HG02870 (cell line): ENCODE data around the gene CENPB.
"Not testable (repeated sequence)": the region's sequence is repeated elsewhere in the genome, so short reads cannot be mapped to it uniquely, and the experiment has no call there.

Source experiments
- ATAC-seq: cut with Tn5 transposase; IDR thresholded peaks from one replicate; pipeline ENCODE4 v1.9.1; 2021; ENCODE audit warnings: mild to moderate bottlenecking, moderate library complexity; ENCODE audit not compliant: unreplicated experiment

Gene CENPB

DNA sequence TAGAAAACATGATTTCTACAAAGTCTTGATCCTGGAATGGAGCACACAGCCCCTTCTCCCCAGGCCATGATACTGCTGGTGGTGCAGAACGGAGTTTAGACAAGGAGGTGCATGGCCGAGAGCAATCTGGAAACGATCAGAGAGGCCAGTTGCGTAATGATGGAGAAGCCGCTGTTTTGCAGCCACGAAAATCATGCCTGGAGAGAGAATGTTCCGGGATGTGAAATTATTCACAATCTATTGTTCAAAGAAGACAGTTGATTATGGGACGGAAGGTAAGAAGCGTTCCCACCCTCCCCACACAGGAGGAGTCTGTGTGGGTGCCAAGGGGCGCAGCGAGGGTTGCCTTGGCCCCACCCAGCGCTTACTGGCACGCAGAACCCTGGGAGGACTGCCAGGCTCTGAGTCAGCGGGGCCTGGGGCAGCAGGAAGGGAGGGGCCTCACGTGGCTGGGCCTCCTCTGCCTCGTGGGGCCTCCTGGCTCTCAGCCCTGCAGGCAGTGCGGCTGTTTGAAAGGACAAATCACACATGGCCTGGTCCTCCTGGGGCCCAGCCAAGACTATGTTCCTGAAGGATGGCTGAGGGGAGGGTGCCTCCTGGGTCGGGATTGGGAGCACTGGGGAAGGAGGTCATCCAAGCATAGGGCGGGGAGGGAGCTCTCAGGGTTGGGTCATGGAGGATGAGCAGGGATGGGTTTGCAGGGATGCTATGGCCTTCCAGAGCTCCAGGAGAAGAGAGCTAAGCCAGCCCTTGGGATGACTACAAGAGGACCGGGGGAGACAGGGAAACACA lies 25.1 kb upstream of the CENPB start:
- ATAC-seq = no peak

DNA sequence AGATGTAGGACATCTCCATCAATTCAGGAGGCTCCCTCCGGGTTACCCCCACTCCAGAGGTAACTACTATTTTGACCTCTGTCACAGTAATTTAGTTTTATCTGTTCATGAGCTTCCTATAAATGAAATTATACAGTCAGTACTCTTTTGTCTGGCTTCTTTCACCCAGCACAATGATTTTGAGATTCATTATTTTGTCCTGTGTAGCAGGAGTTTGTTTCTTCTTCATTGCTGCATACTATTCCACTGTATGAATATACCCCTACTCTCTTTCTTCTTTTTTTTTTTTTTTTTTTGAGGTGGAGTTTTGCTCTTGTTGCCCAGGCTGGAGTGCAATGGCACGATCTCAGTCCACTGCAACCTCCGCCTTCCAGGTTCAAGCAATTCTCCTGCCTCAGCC lies 22.0 kb upstream of the CENPB start:
- ATAC-seq = no peak

DNA sequence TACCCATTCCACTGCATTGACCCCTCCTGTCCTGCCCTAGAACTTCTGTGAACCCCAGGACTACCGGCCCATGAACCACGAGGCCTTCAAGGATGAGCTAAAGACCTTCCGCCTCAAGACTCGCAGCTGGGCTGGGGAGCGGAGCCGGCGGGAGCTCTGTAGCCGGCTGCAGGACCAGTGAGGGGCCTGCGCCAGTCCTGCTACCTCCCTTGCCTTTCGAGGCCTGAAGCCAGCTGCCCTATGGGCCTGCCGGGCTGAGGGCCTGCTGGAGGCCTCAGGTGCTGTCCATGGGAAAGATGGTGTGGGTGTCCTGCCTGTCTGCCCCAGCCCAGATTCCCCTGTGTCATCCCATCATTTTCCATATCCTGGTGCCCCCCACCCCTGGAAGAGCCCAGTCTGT lies 18.2 kb upstream of the CENPB start:
- no peak for ATAC-seq

DNA sequence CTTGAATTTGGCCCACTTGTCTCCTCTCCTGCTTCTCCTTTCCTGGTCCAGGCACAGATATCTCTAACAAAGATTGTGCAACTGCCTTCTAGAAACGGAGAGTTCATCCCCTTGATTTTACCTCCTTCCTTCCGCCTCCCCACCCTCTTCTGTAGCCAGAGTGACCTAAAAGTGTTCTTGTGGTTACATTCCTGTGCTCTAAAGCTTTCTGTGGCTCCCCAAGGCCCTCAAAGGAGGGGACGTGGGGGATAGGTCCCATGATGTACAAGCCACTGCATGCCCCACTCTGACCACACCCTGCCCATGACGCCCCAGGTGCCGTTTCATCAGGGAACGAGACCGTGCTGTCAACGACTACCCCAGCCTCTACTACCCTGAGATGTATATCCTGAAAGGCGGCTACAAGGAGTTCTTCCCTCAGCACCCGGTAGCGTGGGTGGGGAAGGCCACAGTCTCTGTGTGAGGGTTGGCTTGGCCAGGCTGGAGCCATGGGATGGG lies 17.8 kb upstream of the CENPB start:
- ATAC-seq = no peak

DNA sequence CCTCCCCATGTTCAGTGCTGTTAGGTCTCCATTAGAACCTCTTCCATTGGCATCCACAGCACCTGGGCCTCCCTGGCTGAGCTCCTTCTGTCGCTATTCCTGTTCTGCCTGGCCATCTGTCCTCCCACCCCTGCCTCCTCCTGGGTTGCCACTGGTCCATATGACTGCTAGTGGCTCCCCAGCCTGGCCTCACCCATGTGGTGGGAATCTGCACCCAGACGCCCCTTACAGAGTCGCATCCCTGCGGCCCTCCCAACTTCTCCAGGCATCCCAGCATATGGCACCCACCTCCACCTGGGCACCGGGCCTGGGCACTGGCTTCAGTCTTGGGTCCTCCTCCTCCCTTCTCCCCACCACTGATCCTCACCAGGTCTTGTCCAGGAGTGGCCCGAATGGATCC lies 17.3 kb upstream of the CENPB start:
- no peak for ATAC-seq

DNA sequence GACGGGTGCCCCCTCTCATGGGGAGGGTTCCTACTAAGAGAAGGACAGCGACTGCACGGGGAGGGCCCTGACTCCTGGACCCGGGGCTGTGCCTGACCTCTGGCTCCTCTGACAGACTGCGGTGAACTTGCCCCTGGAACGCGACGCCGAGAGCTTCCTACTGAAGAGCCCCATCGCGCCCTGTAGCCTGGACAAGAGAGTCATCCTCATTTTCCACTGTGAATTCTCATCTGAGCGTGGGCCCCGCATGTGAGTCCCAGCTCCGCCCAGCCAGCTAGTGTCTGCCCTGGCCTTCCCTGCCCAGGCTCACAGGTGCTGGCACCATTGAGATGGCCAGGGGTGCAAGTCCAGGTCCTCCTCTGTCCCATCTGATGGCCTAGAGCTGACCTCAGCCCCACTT lies 16.7 kb upstream of the CENPB start:
- no peak for ATAC-seq

DNA sequence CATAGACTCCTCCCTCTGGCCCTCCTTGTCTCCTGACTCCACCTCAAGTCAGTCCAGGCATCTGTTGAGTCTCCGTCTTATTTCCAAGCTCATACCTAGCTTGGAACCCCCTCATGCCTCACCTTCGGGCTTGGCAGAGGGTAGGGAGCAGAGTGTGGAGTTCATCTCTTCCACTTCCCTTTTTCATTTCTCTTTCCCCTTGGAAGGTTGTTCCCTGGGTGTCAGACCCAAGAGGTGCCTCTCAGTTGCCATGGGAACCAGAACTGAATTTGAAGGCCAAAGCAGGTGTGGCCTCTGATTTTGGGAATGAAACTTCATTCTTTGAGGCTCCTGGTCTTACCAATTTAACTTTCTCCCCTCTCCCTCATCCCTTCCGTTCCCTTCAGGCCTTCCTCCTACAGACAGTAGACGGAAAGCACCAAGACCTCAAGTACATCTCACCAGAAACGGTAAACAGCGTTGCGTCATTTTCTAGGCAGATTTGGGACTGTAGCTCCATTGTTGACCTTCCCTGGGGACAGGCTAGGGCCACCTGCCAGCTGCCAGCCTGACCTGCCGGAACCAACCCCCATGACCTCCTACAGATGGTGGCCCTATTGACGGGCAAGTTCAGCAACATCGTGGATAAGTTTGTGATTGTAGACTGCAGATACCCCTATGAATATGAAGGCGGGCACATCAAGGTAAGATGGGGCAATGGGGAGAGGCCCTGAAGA lies 16.1 kb upstream of the CENPB start:
- ATAC-seq = no peak

DNA sequence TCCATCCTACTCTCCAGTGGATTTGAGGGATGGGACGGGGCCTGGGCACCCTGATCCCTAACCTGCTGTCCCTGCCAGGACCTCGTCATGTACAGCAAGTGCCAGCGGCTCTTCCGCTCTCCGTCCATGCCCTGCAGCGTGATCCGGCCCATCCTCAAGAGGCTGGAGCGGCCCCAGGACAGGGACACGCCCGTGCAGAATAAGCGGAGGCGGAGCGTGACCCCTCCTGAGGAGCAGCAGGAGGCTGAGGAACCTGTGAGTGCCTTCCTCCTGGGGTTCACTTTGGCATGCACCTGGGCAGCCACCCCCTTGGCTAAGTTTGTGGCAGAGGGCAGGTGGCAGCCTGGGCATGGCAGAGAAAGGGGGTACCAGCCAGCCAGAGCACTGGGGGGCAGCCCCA lies 15.3 kb upstream of the CENPB start:
- ATAC-seq = no peak

DNA sequence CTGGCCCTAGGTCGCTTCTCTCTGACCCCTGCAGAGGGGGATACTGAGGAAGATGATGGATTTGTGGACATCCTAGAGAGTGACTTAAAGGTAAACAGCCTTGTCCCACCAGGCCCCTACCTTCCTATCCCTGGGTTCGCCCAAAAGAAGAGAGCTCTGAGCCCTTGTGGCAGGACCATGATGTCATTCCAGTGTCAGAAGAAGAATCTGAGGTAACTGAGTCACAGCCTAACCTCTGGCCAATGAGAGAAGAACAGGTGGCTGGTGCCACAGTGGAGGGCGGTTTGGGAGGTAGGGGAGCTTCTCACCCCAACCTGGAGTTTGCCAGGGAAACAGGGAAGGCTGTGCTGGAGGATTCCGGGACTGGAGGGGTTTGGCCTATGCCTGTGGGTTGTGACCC lies 14.8 kb upstream of the CENPB start:
- ATAC-seq = no peak

DNA sequence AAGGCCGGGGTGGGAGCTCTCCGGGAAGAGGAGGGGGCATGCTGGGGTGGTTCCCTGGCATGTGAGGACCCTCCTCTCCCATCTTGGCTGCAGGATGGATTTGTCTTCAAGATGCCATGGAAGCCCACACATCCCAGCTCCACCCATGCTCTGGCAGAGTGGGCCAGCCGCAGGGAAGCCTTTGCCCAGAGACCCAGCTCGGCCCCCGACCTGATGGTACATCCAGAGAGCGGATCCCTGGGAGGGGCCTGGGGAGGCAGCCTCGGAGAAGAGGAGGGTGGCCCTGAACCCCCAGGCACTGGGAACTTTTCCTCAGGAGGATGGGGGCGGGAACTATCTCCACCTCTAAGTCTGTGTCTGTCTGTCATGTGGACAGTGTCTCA lies 14.3 kb upstream of the CENPB start:
- no peak for ATAC-seq

DNA sequence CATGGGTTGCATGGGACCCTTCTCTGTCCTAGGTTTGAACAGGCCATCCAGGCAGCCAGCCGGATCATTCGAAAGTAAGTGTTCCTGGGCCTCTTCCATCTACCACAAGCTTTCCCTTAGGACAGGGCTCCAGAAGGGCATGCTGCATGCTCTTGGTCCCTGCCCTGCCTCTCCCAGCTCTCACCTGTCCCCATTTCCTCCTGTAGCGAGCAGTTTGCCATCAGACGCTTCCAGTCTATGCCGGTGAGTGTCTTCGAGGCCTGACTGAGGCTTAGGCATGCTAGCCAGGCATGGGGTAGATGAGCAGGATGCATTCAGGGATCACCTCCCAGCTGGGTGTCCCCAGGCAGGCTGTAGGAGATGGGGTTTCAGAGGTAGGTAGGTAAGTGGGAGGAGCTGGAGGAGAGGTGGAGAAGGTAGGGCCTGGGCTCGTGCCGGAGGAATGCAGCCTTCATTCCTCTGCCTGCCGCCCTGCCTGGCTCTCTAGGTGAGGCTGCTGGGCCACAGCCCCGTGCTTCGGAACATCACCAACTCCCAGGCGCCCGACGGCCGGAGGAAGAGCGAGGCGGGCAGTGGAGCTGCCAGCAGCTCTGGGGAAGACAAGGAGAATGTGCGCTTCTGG lies 13.8 kb upstream of the CENPB start:
- ATAC-seq = no peak

DNA sequence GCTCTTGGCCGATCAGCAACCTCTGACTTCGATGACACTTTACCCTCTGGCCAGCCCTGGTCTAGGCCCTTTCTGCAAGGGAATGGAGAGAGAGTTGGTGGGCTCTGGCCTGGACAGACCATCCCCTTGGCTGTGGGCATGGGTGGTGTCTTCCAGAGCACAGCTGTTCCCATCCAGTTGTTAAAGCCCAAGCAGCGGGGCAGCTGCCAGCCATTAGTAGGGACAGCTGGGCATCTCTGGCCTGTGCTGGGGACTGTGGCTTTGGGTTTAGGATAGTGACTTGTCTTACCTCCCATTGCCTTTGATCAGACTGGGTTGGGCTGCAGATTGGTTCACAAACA lies 12.3 kb upstream of the CENPB start:
- no peak for ATAC-seq

DNA sequence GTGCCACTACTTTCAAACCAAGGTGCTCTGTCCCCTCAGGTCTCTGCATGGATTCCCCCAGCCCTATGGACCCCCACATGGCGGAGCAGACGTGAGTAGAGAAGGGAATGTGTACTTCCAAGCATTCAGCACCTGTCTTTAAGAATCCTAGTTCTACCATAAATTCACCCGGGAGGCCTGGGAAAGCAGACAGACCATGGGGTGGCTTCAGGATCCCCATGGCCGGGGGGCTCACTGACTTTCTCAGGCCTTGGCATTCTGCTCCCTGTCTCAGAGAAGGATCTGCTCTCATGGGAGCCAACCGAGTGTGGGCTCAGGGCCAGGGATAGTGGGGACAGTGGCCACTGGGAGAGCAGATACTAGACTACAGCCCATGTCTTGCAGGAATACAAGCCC lies 11.8 kb upstream of the CENPB start:
- no peak for ATAC-seq

DNA sequence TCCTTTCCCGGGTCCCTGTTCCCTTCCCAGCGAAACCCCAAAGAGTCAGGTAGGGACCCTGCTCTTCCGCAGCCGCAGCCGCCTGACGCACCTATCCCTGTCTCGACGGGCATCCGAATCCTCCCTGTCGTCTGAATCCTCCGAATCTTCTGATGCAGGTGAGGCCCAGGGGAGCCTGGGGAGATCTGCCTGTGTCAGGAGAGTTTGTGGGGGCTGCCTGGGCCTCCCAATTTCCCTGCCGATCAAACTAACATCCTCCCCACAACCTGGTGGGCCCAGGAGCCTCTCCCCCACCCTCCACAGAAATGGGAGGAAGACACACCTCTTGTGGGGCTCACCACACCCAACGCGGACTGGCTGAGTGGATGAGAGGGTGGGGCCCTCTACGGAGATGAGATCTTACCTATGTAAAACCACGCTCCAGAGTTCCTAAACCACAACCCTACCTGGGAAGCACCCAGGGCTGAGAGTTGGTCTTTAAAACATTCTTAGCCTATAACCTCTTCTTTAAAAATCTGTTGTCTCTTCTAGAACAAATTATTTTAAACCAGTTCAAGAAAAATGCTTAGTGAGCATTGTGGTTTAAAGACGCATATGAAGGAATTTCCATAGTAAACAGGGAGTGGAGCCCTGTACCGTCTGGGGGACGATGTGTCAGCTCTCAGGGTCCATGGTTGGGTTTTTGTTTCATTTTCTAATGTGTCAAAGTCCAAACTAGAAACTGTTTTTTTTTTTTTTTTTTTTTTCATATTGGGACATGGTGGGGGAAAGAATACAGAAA lies 11.2 kb upstream of the CENPB start:
- ATAC-seq = no peak

DNA sequence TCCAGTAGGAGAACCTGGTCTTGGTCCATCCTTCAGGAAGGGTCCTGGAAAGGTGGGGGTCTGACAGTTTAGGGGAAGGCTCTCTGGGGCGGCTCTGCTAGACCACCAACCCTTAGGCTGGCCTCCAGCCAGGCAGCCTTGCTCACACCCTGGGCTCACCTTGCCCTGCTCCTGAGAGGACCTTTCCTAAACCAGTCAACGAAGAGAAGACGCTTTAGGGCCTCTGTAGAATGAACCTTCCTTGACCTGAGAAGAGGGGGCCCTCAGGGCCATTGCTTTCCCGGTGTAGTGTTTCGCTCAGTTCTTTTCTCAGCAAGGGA lies 10.6 kb upstream of the CENPB start:
- ATAC-seq = no peak

DNA sequence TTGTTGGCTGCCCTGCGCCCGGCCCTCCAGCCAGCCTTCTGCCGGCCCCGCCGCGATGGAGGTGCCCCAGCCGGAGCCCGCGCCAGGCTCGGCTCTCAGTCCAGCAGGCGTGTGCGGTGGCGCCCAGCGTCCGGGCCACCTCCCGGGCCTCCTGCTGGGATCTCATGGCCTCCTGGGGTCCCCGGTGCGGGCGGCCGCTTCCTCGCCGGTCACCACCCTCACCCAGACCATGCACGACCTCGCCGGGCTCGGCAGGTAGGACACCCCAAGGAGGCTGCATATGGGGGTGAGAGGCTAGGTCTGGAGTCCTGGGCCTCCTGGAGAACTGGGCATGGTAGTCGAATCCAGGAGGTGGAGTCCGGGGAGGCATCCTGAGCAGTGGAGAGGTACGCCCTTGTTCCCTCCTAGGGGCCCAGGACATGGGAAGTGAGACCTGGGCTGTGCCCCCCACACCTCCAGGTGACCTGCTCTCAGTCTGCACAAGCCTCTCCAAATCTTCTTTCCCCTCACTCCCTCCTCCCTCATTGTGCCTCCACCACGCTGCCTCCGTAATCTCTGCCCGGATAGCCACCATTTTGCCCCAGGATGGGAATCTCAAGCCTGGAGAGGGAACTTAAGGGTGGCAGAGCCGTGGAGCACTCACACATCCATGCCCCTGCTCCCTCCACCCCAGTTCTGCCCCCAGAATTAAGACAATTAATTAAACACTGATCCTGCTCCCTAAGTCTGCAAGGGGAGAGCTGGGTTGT lies 10.1 kb upstream of the CENPB start:
- no peak for ATAC-seq

DNA sequence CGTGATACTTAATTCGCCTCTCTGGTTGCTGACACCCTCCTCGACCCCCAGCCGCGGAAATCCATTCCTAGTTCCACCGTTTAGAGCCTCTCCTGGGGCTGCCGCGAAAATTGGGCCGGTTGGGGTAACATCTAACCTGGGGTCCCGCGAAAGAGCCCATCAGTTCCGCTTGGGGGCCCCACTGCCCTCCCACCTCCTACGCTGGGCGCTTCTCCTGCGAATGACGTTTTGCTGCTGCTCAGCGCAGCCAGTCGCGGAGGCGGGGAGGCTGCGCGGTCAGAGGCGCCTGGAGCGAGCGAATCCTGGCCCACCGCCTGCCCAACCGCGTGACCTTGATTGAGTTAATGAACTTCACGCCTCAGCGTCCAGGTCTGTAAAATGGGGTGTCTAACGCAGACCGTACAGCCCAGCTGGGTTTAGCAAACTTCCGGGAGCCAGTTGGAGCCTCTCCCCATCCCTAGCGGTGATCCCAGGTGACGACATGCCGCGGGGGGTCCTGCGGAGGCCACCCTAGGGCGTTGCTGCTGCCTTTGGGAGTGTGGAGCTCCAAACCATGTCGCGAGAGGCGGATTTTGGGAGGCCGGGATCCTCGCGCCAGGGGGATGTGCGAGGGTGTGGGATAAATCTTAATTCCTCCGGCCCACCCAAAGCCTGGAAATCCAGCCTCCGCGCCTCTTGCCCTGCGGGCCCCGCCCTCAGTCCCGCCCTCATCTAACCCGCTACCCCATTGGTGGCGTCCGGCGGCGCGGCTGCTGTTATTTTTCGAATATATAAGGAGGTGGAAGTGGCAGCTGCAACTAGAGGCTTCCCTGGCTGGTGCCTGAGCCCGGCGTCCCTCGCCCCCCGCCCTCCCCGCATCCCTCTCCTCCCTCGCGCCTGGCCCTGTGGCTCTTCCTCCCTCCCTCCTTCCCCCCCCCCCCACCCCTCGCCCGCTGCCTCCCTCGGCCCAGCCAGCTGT lies 9.2 kb upstream of the CENPB start, which contains the start of gene CDC25B:
Gene CDC25B, plus strand, starts transcription at position 800 of the 958 bp plus-strand sequence. CDS start 222 bp downstream, outside the sequence.
- peak; percentile 66 for ATAC-seq

DNA sequence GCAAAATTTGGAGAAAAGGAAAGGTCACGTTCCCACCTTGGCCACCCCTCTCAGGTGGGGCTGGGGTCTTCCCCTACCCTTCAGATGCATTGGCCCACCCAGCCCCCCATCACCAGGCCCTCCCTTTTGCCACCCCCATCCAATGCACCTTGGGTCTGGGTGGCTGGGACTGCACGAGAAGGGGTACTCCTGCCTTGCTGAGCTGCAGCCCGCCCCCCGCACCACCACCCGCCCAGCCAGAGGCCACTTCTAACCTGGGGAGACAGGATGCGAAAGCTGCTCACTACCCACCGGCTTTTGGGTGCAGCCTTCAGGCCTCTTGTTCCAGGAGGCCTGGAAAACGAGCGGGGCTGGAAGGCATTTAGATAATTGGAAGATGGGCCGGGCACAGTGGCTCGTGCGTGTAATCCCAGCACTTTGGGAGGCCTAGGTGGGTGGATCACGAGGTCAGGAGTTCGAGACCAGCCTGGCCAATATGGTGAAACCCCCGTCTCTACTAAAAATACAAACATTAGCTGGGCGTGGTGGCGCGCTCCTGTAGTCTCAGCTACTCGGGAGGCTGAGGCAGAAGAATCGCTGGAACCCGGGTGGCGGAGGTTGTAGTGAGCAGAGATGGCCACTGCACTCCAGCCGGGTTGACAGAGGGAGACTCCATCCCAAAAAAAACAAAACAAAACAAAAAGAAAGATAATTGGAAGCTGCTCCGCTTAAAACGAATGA lies 8.3 kb upstream of the CENPB start:
- ATAC-seq = no peak

DNA sequence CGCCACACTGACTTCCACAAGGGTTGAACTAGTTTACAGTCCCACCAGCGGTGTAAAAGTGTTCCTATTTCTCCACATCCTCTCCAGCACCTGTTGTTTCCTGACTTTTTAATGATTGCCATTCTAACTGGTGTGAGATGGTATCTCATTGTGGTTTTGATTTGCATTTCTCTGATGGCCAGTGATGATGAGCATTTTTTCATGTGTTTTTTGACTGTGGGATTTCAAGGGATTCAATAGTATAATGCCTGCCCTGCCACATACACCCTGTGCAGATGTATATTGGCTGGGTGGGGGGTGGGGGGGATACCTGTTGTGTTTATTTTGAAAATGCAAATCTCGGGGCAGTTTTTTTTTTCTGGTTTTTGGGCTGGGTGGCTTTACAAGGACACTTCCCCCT lies 7.6 kb upstream of the CENPB start:
- not testable (repeated sequence) for ATAC-seq
